Measurements from ENCODE around the gene CACNA2D4. TPM values are rescaled to one million over a fixed set of nuclear protein-coding genes. Genes with fewer than 3 reads are reported as not detected.

CACNA2D4 gene
- total RNA-seq, 1 donor from 2014 or later = 7.0 TPM

GRCh38 chr12:1835211-1836131 is 83.0 kb downstream of the CACNA2D4 start:
- intact Hi-C loops (cut with DNase I) = no loop called here
- Histone ChIP-seq H3K27ac (no peak overlapping the region), H3K4me3 (no peak overlapping the region), H3K27me3 (ENCODE audit: low read depth) (peaks cover 45% of the 10 kb centered on the region), H3K9me3 (no peaks in the 10 kb centered on the region), H3K4me1 (no peaks in the 10 kb centered on the region), H3K36me3 (no peaks in the 10 kb centered on the region)
- no peak for TF ChIP-seq CTCF (IDR thresholded peaks at IDR 0.05)
- DNase-seq = peak; percentile 24
- no peak for ATAC-seq

GRCh38 chr12:1834186-1834925 is 84.1 kb downstream of the CACNA2D4 start:
- peak; percentile 43 for DNase-seq
- Histone ChIP-seq H3K36me3 (no peaks in the 10 kb centered on the region), H3K4me1 (no peaks in the 10 kb centered on the region), H3K4me3 (no peak overlapping the region), H3K27me3 (ENCODE audit: low read depth) (peaks cover 50% of the 10 kb centered on the region), H3K9me3 (no peaks in the 10 kb centered on the region), H3K27ac (no peak overlapping the region)
- intact Hi-C loops (cut with DNase I) = no loop called here
- ATAC-seq = no peak
- no peak for TF ChIP-seq CTCF (IDR thresholded peaks at IDR 0.05)

GRCh38 chr12:1833596-1834028 is 84.8 kb downstream of the CACNA2D4 start:
- Histone ChIP-seq H3K27ac (no peak overlapping the region), H3K36me3 (no peaks in the 10 kb centered on the region), H3K27me3 (ENCODE audit: low read depth) (peaks cover 51% of the 10 kb centered on the region), H3K4me1 (no peaks in the 10 kb centered on the region), H3K9me3 (no peaks in the 10 kb centered on the region), H3K4me3 (no peak overlapping the region)
- peak; percentile 22 for DNase-seq
- no peak for ATAC-seq
- intact Hi-C loops (cut with DNase I) = no loop called here
- TF ChIP-seq CTCF (IDR thresholded peaks at IDR 0.05) = no peak

- peak; percentile 18 for DNase-seq
- Histone ChIP-seq H3K4me1 (no peaks in the 10 kb centered on the region), H3K9me3 (no peaks in the 10 kb centered on the region), H3K27ac (no peak overlapping the region), H3K36me3 (no peaks in the 10 kb centered on the region), H3K27me3 (ENCODE audit: low read depth) (peaks cover 57% of the 10 kb centered on the region), H3K4me3 (no peak overlapping the region)
- intact Hi-C loops (cut with DNase I) = no loop called here
- no peak for ATAC-seq
- TF ChIP-seq CTCF (IDR thresholded peaks at IDR 0.05) = no peak
Observed at GRCh38 chr12:1832801-1833595, 85.5 kb downstream of the CACNA2D4 start.
